ELF-1 (cell line): ENCODE results near the gene METTL25B.
A peak's percentile ranks its signal among the peaks of the same experiment; 100 is the strongest.

Source experiments
- DNase-seq: peaks from one replicate; pipeline ENCODE4 v3.0.0-alpha.2; 2016; ENCODE audit warnings: low read depth, low spot score

The METTL25B gene

DNA sequence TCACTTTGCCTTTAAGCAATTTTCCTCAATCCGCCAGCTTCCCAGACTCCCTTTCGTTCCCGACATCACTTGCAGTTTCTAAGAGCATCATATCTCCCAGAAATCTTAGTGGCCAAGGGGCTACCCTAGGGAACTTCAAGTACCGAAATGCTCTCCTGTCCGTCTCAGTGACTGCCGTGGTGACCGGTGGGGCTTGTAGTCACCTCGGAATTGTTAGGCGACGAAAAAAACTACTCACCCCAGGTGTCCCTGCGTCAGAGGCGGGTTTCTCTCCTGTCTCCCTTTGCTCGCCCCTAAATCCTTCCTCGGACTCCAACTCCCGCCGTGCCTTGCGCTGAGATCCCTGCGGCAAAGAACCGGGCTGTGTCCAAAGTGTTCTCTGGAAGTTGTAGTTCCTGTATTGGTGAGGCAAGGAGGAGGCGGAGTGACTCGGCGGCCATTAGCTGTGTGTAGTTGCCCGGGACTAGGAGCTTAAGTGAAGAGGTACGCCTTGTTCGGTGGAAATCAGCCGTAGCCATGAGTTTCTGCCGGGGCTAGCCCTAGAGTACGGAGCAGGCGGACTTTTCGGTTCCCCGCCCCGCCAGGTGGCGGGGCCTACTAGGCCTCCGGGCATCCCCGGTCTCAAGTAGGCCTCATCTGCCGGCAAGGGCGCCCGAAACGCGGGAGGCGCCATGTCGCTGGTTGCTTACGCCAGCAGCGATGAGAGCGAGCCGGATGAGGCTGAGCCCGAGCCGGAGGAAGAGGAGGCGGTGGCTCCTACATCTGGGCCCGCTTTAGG is 39.0 kb downstream of the METTL25B start, which contains the start of gene PRCC:
Gene PRCC, plus strand, starts transcription at position 435 of the 778 bp plus-strand sequence. Its CDS starts 237 bp downstream, at position 672.
- DNase-seq: peak; percentile 100

GRCh38 chr1:156767879-156768604 is 39.8 kb downstream of the METTL25B start:
- DNase-seq: peak; percentile 40

- peak; percentile 21 for DNase-seq
Measured at GRCh38 chr1:156768610-156769295, 40.5 kb downstream of the METTL25B start.

- no peak for DNase-seq
Measured at GRCh38 chr1:156772222-156772621, 44.0 kb downstream of the METTL25B start.

DNA sequence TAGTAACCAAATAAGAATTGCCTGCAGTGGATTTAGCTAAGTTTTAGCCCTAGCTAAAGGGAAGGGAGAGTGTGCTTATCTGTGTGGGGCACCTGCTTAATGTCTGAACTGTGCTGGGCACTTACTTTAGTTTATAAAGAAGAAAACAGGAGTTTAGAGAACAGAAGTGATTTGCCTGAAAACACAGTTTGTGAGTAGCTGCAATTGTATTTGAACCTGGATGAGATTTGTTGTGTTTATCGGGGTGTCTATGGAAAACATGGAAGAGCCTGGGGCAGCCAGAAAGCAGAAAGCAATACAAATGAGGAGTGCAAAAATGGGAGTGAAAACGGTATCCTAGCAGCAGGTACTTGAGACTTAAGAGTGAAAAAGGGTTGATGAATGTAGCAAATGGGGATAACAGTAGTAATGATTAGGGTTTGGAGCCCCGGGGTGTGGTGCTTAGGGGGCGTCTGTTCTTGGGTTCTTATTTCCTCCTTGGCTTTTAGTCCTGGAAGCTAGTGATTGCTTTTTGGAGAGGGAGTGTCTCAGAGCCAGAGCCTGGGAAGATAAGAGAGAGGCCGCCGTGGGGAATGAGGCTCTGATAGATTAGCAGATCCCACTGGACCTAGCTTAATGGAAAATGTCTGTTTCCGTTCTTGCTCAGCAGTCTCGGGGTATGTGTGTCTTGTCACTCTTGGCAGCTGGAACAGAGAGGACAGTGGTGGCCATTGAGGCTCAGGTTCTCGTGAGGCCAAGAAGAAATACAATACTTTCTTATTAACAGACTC is 44.6 kb downstream of the METTL25B start:
- DNase-seq: peak; percentile 63

GRCh38 chr1:156773607-156774006 is 45.3 kb downstream of the METTL25B start:
- DNase-seq: no peak

DNA sequence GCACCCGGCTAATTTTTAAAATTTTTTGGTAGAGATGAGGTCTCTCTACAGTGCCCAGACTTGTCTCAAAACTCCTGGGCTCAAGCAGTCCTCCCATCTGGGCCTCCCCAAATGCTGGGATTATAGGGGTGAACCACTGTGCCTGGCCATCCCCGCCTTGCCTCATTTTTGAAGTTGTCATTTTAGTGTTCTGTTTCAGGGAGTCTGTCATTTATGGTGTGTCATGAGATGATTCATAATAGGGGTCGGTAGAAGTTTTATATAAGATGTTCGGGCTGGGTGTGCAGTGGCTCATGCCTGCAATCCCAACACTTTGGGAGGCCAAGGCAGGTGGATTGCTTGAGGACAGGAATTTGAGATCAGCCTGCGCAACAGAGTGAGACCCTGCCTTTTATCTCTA is 47.5 kb downstream of the METTL25B start:
- no peak for DNase-seq

GRCh38 chr1:156776942-156777341 is 48.7 kb downstream of the METTL25B start:
- DNase-seq: no peak

GRCh38 chr1:156777573-156777972 is 49.3 kb downstream of the METTL25B start:
- no peak for DNase-seq

DNA sequence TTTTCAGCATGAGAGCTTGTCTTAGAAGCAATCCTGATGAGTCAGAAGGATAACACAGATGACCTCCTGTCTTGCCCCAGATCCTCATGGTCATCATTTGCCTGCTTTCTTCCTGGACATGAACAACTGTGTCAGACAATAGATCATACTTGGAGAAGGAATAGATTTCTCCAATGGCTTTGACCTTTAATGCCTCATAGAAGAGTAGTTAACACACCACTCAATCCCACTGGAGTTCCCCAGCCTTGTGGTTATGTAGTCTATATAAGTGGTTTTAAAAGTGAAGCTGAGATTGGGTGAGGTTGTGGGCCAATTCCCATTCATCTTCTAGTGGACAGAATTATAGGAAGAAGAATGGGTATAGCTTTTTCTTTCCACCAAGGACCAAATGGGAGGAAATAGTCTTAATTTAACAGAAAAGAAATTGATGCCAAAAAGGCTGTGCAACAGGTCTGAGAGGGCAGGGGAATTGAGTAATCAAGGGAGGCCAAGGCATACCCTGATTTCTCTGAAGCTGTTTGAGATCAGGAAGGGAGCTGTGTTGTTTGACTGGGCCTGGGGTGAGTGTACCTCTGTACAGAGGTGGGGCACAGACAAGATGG is 53.4 kb downstream of the METTL25B start:
- DNase-seq: no peak

DNA sequence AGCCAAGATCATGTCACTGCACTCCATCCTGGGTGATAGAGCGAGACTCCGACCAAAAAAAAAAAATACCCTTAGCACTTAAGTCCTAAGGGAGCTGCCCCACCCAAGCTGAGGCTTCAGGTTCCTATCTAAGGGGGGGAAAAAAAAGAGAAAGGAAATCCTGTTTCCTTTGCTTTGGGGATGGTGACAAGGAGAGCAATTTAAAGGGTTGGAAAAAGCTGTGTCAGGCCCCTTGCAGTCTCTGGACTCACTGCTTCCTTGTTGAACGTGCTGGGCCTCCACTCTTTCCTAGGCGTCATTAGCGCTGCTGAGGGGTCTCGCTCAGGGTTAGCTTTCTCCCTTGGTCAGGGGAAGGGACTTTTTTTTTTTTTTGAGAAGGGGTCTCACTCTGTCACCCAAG is 57.2 kb downstream of the METTL25B start:
- DNase-seq: no peak
